DND-41 (cell line): ENCODE data around the gene LAMP5.

Source experiments
- ATAC-seq: fragments of 200-7000 bp; cut with Tn5 transposase; 3 replicates; pipeline ENCODE4 v1.9.1; 2021; ENCODE audit warnings: low read depth; ENCODE audit not compliant: insufficient read depth
- DNase-seq: peaks from one replicate; pipeline ENCODE4 v3.0.0-alpha.2; 2020
- H2AFZ ChIP-seq: 2 replicates; pipeline ENCODE4 v1.6.0; 2012; ENCODE audit warnings: low read depth, low read length
- H3K27ac ChIP-seq: 2 replicates; pipeline ENCODE4 v1.5.1; 2012; ENCODE audit warnings: low read length, inconsistent platforms
- H3K27me3 ChIP-seq: fragments of 200-600 bp; sonication (generic); 2 replicates; pipeline ENCODE4 v1.6.0; 2012; ENCODE audit warnings: low read length, mild to moderate bottlenecking, inconsistent platforms; ENCODE audit not compliant: insufficient read depth, poor library complexity
- H3K36me3 ChIP-seq: 2 replicates; pipeline ENCODE4 v1.5.1; 2012; ENCODE audit warnings: low read length, inconsistent platforms; ENCODE audit not compliant: insufficient read depth
- H3K4me1 ChIP-seq: 2 replicates; pipeline ENCODE4 v1.5.1; 2012; ENCODE audit warnings: mild to moderate bottlenecking, low read length; ENCODE audit not compliant: insufficient read depth
- H3K4me2 ChIP-seq: 2 replicates; pipeline ENCODE4 v1.6.0; 2012; ENCODE audit warnings: mild to moderate bottlenecking, moderate library complexity, low read length, inconsistent platforms; ENCODE audit not compliant: insufficient read depth
- H3K4me3 ChIP-seq, 2 experiments: fragments of 200-600 bp in 1 of 2; shearing (Covaris generic) in 1 of 2; 2 replicates each; pipeline ENCODE4 v1.5.1; 2012 to 2016; ENCODE audit warnings: inconsistent platforms in 2 of 2, low read length in 2 of 2, mild to moderate bottlenecking in 2 of 2, low read depth in 1 of 2, moderate library complexity in 1 of 2
- H3K79me2 ChIP-seq: 2 replicates; pipeline ENCODE4 v1.6.0; 2012; ENCODE audit warnings: low read length, inconsistent platforms; ENCODE audit not compliant: insufficient read depth
- H3K9ac ChIP-seq: 2 replicates; pipeline ENCODE4 v1.6.0; 2012; ENCODE audit warnings: low read depth, mild to moderate bottlenecking, inconsistent platforms, low read length, moderate library complexity
- H3K9me3 ChIP-seq: 2 replicates; pipeline ENCODE4 v1.5.1; 2012; ENCODE audit warnings: low read length, moderate library complexity, mild to moderate bottlenecking, inconsistent platforms; ENCODE audit not compliant: insufficient read depth, severe bottlenecking
- H4K20me1 ChIP-seq: 2 replicates; pipeline ENCODE4 v1.6.0; 2012; ENCODE audit warnings: low read length; ENCODE audit not compliant: insufficient read depth
- EZH2 ChIP-seq: IDR thresholded peaks from 3 replicates; pipeline ENCODE4 v1.6.1; 2012; ENCODE audit warnings: borderline replicate concordance, low read depth, mild to moderate bottlenecking, moderate library complexity, low read length, inconsistent platforms; ENCODE audit not compliant: severe bottlenecking
- TF ChIP-seq, protein P1 (sequence below): IDR thresholded peaks from 2 replicates; pipeline ENCODE4 v1.5.1; 2012; ENCODE audit warnings: borderline replicate concordance, low read length, moderate library complexity, mild to moderate bottlenecking; ENCODE audit not compliant: poor library complexity, severe bottlenecking; ENCODE audit errors: extremely low read depth

The LAMP5 gene

DNA sequence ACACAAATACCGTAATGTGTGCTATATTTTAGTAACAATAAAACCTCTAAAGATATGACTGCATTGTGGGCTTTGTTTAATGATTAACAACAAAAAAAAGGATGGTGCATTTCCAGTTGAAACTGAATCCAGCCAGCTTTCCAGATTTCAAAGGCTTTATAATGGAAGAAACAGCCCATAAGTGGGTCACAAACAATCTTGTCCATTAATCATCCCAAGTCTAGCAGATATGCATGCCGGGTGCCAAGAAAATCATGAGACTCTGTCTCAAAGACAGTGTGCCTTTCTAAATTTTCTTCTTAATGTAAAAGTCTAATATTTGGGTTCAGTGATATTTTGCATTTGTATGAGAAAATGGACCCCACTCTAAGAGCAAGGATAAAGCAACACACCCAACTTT is 20.6 kb upstream of the LAMP5 start:
- Histone ChIP-seq H3K27me3 (no peaks in the 10 kb centered on the region), H3K9ac (no peak overlapping the region), H2AFZ (no peak overlapping the region), H3K27ac (no peak overlapping the region), H3K9me3 (no peaks in the 10 kb centered on the region), H3K4me1 (no peaks in the 10 kb centered on the region), H4K20me1 (no peaks in the 10 kb centered on the region), H3K4me3 (no peak overlapping the region), H3K79me2 (no peaks in the 10 kb centered on the region), H3K4me2 (no peak overlapping the region), H3K36me3 (no peaks in the 10 kb centered on the region)
- no peak for TF ChIP-seq EZH2
- TF ChIP-seq, protein P1, sequence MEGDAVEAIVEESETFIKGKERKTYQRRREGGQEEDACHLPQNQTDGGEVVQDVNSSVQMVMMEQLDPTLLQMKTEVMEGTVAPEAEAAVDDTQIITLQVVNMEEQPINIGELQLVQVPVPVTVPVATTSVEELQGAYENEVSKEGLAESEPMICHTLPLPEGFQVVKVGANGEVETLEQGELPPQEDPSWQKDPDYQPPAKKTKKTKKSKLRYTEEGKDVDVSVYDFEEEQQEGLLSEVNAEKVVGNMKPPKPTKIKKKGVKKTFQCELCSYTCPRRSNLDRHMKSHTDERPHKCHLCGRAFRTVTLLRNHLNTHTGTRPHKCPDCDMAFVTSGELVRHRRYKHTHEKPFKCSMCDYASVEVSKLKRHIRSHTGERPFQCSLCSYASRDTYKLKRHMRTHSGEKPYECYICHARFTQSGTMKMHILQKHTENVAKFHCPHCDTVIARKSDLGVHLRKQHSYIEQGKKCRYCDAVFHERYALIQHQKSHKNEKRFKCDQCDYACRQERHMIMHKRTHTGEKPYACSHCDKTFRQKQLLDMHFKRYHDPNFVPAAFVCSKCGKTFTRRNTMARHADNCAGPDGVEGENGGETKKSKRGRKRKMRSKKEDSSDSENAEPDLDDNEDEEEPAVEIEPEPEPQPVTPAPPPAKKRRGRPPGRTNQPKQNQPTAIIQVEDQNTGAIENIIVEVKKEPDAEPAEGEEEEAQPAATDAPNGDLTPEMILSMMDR = no peak
- no peak for ATAC-seq
- no peak for DNase-seq

DNA sequence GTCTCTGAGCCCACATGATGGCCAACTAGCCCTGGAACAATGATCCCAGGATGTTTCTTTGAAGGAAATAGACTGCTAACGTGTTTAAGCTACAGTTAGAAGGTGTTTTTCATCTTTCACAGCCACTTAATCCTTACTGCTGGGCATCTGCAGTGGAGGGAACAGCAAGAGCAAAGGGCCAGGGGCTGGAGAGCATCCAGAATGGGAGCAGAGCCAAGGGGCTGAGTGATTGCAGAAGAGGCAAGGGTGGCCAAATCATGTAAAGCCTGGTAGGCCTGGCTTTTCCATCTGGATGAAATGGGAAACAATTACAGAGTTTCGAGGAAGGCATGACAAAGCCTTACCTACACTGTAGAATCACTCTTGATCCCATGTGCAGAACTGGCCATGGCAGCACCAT is 18.7 kb upstream of the LAMP5 start:
- ATAC-seq = no peak
- no peak overlapping the region for H3K4me3 ChIP-seq
- TF ChIP-seq, protein P1 = no peak
- TF ChIP-seq EZH2 = no peak

DNA sequence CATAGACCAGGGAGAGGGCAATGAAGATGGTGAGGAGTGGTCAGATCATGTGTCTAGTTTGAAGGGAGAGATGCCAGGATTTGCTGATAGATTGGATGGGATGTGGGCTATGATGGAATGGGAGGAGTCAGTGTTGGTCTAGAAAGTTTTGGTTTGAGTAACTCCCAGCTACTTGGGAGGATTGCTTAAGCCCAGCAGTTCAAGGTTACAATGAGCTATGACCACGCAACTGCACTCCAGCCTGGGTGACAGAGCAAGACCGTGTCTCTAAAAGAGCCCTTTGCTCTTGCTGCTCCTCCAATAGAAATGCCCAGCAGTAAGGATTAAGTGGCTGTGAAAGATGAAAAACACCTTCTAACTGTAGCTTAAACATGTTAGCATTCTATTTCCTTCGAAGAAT is 18.2 kb upstream of the LAMP5 start:
- H3K4me3 ChIP-seq = no peak overlapping the region
- H3K79me2 ChIP-seq = no peaks in the 10 kb centered on the region
- H3K27me3 ChIP-seq = no peaks in the 10 kb centered on the region
- H3K36me3 ChIP-seq = no peaks in the 10 kb centered on the region
- H3K4me2 ChIP-seq = no peak overlapping the region
- no peak for TF ChIP-seq EZH2
- TF ChIP-seq, protein P1 = no peak
- H3K4me1 ChIP-seq = no peaks in the 10 kb centered on the region
- DNase-seq (no peak), ATAC-seq (no peak)
- H2AFZ ChIP-seq = no peak overlapping the region
- no peaks in the 10 kb centered on the region for H3K9me3 ChIP-seq
- no peak overlapping the region for H3K27ac ChIP-seq
- no peaks in the 10 kb centered on the region for H4K20me1 ChIP-seq
- H3K9ac ChIP-seq = no peak overlapping the region

More for the DNA sequence above, 18.7 kb upstream of the LAMP5 start:
- Histone ChIP-seq H4K20me1 (no peaks in the 10 kb centered on the region), H3K79me2 (no peaks in the 10 kb centered on the region), H3K36me3 (no peaks in the 10 kb centered on the region), H3K27ac (no peak overlapping the region), H3K27me3 (no peaks in the 10 kb centered on the region), H3K9ac (no peak overlapping the region), H2AFZ (no peak overlapping the region), H3K4me2 (no peak overlapping the region), H3K9me3 (no peaks in the 10 kb centered on the region), H3K4me1 (no peaks in the 10 kb centered on the region)
- DNase-seq = no peak

DNA sequence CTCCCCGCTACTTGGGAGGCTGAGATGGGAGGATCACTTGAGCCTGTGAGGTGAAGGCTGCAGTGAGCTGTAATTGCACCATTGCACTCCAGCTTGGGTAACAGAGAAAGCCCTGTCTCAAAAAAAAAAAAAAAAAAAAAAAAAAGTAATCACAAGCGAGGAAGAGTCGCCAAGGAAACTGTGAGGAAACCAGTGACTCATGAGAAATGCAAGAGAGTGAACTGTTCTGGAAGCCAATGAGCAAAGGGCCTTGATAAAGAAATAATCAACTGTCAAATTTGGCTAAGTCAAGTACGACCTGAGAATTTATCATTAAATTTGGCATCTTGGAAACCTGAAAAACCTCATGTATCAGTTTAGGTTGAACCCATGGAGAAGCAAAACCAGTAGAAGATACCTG is 16.1 kb upstream of the LAMP5 start:
- no peak for DNase-seq
- Histone ChIP-seq H3K4me3 (no peak overlapping the region), H3K9ac (no peak overlapping the region), H2AFZ (no peak overlapping the region), H3K9me3 (no peaks in the 10 kb centered on the region), H3K4me1 (no peaks in the 10 kb centered on the region), H3K27ac (no peak overlapping the region), H3K4me2 (no peak overlapping the region), H3K27me3 (no peaks in the 10 kb centered on the region), H3K36me3 (no peaks in the 10 kb centered on the region), H3K79me2 (no peaks in the 10 kb centered on the region), H4K20me1 (no peaks in the 10 kb centered on the region)
- TF ChIP-seq, protein P1 = no peak
- no peak for TF ChIP-seq EZH2
- no peak for ATAC-seq
